A673 (cell line): ENCODE data around the gene NEMF. TPM values are rescaled to one million over a fixed set of nuclear protein-coding genes. Genes with fewer than 3 reads are reported as not detected.

Experiments
- BruUV-seq: library from RNA; stranded (reverse); fragments of 400-500 nt; replicated peaks from 2 replicates; lab custom pipeline; 2021; lab: Mats Ljungman, UMichigan
- CTCF ChIA-PET: fragments of 300-600 bp; sonication (Branson Sonifier 250); formaldehyde crosslinking; loops from one replicate; lab custom pipeline; 2022; ENCODE audit warnings: antibody characterized with exemption; lab: Charles Lee
- POLR2A ChIA-PET: fragments of 300-600 bp; sonication (Branson Sonifier 250); formaldehyde crosslinking; loops from one replicate; lab custom pipeline; 2022; ENCODE audit warnings: antibody characterized with exemption; ENCODE audit not compliant: low non-redundant PET; lab: Charles Lee
- DNase-seq: peaks from one replicate; pipeline ENCODE4 v3.0.0-alpha.2; 2015; ENCODE audit warnings: low spot score
- H3K27ac ChIP-seq: fragments of 200-600 bp; sonication (generic); 2 replicates; pipeline ENCODE4 v1.5.1; 2016; ENCODE audit warnings: mixed run types, low read depth, mild to moderate bottlenecking, mixed read lengths, antibody characterized with exemption, low read length; ENCODE audit not compliant: poor library complexity, severe bottlenecking
- H3K27me3 ChIP-seq: fragments of 200-600 bp; sonication (generic); replicated peaks from 2 replicates; pipeline ENCODE4 v1.6.1; 2017; ENCODE audit warnings: mixed run types, low read depth, mild to moderate bottlenecking, mixed read lengths, antibody characterized with exemption, low read length; ENCODE audit not compliant: insufficient read depth, poor library complexity
- H3K36me3 ChIP-seq: fragments of 200-600 bp; sonication (generic); 2 replicates; pipeline ENCODE4 v1.6.1; 2016; ENCODE audit warnings: mixed run types, mild to moderate bottlenecking, mixed read lengths, antibody characterized with exemption, low read length; ENCODE audit not compliant: insufficient read depth, poor library complexity, severe bottlenecking
- H3K4me1 ChIP-seq: fragments of 200-600 bp; sonication (generic); 2 replicates; pipeline ENCODE4 v1.6.1; 2017; ENCODE audit warnings: mixed run types, mild to moderate bottlenecking, mixed read lengths, antibody characterized with exemption, low read length; ENCODE audit not compliant: insufficient read depth, poor library complexity, severe bottlenecking
- H3K4me3 ChIP-seq: fragments of 200-600 bp; sonication (generic); 2 replicates; pipeline ENCODE4 v1.5.1; 2016; ENCODE audit warnings: low read depth, mixed run types, mild to moderate bottlenecking, mixed read lengths, low read length; ENCODE audit not compliant: poor library complexity, severe bottlenecking
- H3K9me3 ChIP-seq: fragments of 200-600 bp; sonication (generic); 2 replicates; pipeline ENCODE4 v1.6.1; 2016; ENCODE audit warnings: mixed run types, low read depth, mild to moderate bottlenecking, mixed read lengths, antibody characterized with exemption, low read length; ENCODE audit not compliant: poor library complexity, severe bottlenecking
- EZH2 ChIP-seq: fragments of 200-600 bp; sonication (generic); IDR thresholded peaks from 2 replicates; pipeline ENCODE4 v1.6.1; 2017; ENCODE audit warnings: borderline replicate concordance, low read depth, mild to moderate bottlenecking, mixed read lengths, antibody characterized with exemption, low read length; ENCODE audit not compliant: poor library complexity, severe bottlenecking
- intact Hi-C: fragments of 100-400 bp; cut with micrococcal nuclease; formaldehyde crosslinking; loops from one replicate; pipeline ENCODE4 v1.10.0; 2022; ENCODE audit not compliant: unreplicated experiment
- total RNA-seq: library from RNA; stranded (reverse); gene quantifications from 2 replicates; pipeline ENCODE4 v1.2.3, GENCODE V29; 2021
- TF ChIP-seq, protein P1 (sequence below): fragments of 300-800, 200-600 bp; sonication (generic); conservative IDR thresholded peaks from 2 replicates; pipeline ENCODE4 v1.5.1; 2017; ENCODE audit warnings: low read depth, mild to moderate bottlenecking, antibody characterized with exemption, low read length, moderate library complexity, mixed read lengths

NEMF gene
- total RNA-seq, 1 experiment from 2014 or later, result 77.5 TPM

DNA sequence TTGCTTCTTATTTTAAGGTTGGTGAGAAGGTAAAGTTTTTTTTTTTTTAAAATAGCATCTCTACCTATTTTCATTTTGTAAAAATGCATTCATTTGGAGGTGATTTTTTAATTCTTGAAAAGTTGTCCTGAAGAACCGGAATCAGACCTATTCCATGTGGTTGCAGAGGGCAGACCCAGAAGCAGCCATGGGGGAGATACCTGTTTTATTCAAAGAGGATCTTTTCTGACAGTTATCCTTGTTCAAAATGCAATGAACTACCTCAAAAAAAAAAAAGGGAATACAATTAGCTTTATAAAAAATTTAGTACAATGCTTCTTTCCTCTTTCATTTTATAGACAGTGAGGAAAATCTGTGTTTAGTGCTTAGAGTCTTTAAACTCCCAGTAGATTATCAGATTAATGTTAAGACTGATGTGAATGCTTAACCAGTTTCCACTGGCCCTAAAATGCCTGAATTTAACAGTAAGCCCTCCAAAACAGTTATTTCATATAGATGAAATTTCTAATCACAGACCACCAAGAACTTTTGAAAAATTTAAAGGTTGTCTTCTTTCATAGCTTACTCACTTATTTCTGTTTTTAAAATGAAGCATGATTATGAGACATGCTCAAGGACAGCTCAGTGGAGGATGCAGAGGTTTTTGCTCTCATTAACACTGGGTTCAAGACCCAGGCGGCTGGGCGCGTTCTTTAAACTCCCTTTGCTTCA is 8.6 kb upstream of the NEMF start:
- H3K4me1 ChIP-seq, result peaks cover 11% of the 10 kb centered on the region
- H3K36me3 ChIP-seq, result no peaks in the 10 kb centered on the region
- H3K27ac ChIP-seq, result peak overlapping the region; percentile 93
- POLR2A ChIA-PET, result no interaction called here
- no peaks in the 10 kb centered on the region for H3K27me3 ChIP-seq
- H3K4me3 ChIP-seq, result peak overlapping the region; percentile 58
- no peak for DNase-seq
- CTCF ChIA-PET, result interaction anchor here (0.6 to 2.7 kb wide), 5 partner anchors 9 to 653 kb away, joined by 3 to 19 read pairs (median 5); partner anchors contain the start of genes NEMF, POLE2 and RPS29
- H3K9me3 ChIP-seq, result no peaks in the 10 kb centered on the region
- BruUV-seq, result no TSS peak
- intact Hi-C loops, result loop anchor here (5.0 kb wide), 1 partner anchor 371 kb away; the partner anchor contains the start of gene SOS2
- no peak for TF ChIP-seq EZH2
- TF ChIP-seq, protein P1, sequence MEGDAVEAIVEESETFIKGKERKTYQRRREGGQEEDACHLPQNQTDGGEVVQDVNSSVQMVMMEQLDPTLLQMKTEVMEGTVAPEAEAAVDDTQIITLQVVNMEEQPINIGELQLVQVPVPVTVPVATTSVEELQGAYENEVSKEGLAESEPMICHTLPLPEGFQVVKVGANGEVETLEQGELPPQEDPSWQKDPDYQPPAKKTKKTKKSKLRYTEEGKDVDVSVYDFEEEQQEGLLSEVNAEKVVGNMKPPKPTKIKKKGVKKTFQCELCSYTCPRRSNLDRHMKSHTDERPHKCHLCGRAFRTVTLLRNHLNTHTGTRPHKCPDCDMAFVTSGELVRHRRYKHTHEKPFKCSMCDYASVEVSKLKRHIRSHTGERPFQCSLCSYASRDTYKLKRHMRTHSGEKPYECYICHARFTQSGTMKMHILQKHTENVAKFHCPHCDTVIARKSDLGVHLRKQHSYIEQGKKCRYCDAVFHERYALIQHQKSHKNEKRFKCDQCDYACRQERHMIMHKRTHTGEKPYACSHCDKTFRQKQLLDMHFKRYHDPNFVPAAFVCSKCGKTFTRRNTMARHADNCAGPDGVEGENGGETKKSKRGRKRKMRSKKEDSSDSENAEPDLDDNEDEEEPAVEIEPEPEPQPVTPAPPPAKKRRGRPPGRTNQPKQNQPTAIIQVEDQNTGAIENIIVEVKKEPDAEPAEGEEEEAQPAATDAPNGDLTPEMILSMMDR, result no peak

DNA sequence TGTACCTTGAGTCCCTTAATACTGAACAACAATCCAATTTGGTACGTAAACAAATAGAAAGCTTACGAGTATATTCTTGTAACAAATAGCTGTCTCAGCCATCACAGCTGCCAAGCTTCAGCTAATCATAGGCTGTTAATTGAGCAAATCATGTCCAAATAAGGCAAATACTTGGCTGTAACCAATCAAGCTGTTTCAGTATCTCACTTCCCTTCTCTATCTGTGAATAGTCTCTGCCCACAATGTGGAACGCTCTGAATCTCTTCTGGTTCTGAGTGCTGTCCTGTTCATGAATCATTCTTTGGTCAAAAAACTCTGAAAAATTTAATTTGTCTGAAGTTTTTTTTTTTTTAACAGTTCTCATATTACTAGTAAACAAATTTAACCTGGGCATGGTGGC is 5.8 kb upstream of the NEMF start:
- no peak for DNase-seq
- ChIA-PET POLR2A (interaction anchor here (0.7 kb wide), 2 partner anchors 41 to 280 kb away, joined by 3 to 4 read pairs; no protein-coding TSS in a partner anchor), CTCF (interaction anchor here (0.6 to 0.7 kb wide), 2 partner anchors 34 to 248 kb away, joined by 5 to 12 read pairs; no protein-coding TSS in a partner anchor)
- H3K4me1 ChIP-seq, result peaks cover 6% of the 10 kb centered on the region
- BruUV-seq, result no TSS peak
- no peaks in the 10 kb centered on the region for H3K9me3 ChIP-seq
- no peak overlapping the region for H3K27ac ChIP-seq
- no peaks in the 10 kb centered on the region for H3K36me3 ChIP-seq
- intact Hi-C loops, result no loop called here
- no peaks in the 10 kb centered on the region for H3K27me3 ChIP-seq
- H3K4me3 ChIP-seq, result no peak overlapping the region
- TF ChIP-seq, protein P1, result no peak
- no peak for TF ChIP-seq EZH2

DNA sequence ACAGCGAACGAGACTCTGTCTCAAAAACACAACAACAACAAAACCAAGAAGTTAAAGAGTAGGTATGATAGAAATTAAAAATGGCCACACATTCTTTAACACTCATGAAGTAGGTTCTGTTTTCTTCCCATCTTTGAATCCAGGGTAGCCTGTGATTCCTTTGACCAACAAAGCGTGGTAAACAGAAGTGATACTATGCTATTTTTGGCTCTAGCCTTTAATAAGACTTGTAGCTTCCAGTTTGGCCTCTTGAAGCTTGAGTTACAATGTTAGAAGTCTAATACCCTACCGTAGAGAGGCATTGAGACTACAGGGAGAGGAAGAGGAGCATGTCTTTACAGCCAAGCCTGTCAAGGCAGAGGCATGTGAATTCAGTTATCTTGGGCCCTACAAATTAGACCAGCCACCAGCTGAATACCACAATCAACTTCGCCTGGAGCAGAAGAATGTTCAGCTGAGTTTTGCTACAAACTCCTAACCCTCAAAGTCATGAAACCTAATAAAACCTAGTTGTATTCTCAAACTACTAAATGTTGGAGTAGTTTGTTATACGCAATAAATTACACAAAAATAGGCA is 4.9 kb upstream of the NEMF start:
- H3K4me1 ChIP-seq, result peaks cover 6% of the 10 kb centered on the region
- H3K27ac ChIP-seq, result no peak overlapping the region
- no peaks in the 10 kb centered on the region for H3K9me3 ChIP-seq
- CTCF ChIA-PET, result no interaction called here
- DNase-seq, result no peak
- no peak for TF ChIP-seq EZH2
- TF ChIP-seq, protein P1, result no peak
- no peak overlapping the region for H3K4me3 ChIP-seq
- POLR2A ChIA-PET, result no interaction called here
- no TSS peak for BruUV-seq
- intact Hi-C loops, result no loop called here
- H3K36me3 ChIP-seq, result no peaks in the 10 kb centered on the region
- H3K27me3 ChIP-seq, result no peaks in the 10 kb centered on the region
